22Rv1 (cell line): ENCODE measurements around the gene MTFMT.

Experiments
- ZFX ChIP-seq: fragments of 450-650 bp; IDR thresholded peaks from 2 replicates; pipeline ENCODE4 v1.6.1; 2017; ENCODE audit warnings: antibody characterized with exemption, borderline replicate concordance
- TF ChIP-seq, protein P1 (sequence below): fragments of 450-650 bp; IDR thresholded peaks from 2 replicates; pipeline ENCODE4 v1.5.1; 2017; ENCODE audit warnings: mild to moderate bottlenecking

DNA sequence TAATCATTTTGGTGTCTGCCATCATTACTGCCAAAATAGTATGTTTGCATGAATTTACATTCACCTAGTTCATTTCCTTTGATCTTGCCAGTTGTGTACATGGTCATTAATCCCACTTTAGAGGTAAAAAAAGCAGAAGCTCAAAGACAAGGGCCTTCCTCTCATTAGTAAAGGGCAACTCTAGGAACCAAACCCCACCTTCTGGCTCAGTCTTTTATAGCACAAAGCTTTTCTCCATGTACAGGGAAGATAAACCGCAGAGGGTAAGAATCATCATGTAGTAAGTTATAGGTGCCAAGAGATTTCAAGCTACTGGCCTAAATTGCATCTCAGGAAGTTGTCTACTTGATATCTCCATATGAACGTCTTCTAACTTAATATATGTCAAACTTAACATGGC, 20.5 kb downstream of the MTFMT start:
- TF ChIP-seq, protein P1, sequence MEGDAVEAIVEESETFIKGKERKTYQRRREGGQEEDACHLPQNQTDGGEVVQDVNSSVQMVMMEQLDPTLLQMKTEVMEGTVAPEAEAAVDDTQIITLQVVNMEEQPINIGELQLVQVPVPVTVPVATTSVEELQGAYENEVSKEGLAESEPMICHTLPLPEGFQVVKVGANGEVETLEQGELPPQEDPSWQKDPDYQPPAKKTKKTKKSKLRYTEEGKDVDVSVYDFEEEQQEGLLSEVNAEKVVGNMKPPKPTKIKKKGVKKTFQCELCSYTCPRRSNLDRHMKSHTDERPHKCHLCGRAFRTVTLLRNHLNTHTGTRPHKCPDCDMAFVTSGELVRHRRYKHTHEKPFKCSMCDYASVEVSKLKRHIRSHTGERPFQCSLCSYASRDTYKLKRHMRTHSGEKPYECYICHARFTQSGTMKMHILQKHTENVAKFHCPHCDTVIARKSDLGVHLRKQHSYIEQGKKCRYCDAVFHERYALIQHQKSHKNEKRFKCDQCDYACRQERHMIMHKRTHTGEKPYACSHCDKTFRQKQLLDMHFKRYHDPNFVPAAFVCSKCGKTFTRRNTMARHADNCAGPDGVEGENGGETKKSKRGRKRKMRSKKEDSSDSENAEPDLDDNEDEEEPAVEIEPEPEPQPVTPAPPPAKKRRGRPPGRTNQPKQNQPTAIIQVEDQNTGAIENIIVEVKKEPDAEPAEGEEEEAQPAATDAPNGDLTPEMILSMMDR: no peak
- TF ChIP-seq ZFX: no peak
